Natural killer cell (primary cell): ENCODE results near the gene RBM44. TPM values are rescaled to one million over a fixed set of nuclear protein-coding genes. Genes with fewer than 3 reads are reported as not detected.
A peak's percentile ranks its signal among the peaks of the same experiment; 100 is the strongest.

Experiments used
- ATAC-seq, 3 donors: fragments of 150-1000 bp in 2 of 3; fragments of 200-7000 bp in 1 of 3; cut with Tn5 transposase; 1 replicate in 1 of 3; 2 replicates in 2 of 3; pipeline ENCODE4 v1.10.0; 2021; ENCODE audit warnings: mild to moderate bottlenecking in 2 of 3, moderate library complexity in 2 of 3
- DNase-seq, 2 donors: peaks; one replicate each; pipeline versions ENCODE4 v3.0.0 to v3.0.0-alpha.2; 2013 to 2021; ENCODE audit warnings: mixed read lengths in 1 of 2
- H3K27ac ChIP-seq: one replicate; pipeline ENCODE4 v1.5.1; 2013; ENCODE audit warnings: mild to moderate bottlenecking, low read length
- H3K27me3 ChIP-seq: one replicate; pipeline ENCODE4 v1.6.1; 2013; ENCODE audit warnings: low read length; ENCODE audit not compliant: control insufficient read depth, insufficient read depth
- H3K36me3 ChIP-seq: one replicate; pipeline ENCODE4 v1.6.1; 2013; ENCODE audit warnings: low read length; ENCODE audit not compliant: control insufficient read depth, insufficient read depth
- H3K4me1 ChIP-seq: one replicate; pipeline ENCODE4 v1.6.1; 2013; ENCODE audit warnings: low read length; ENCODE audit not compliant: control insufficient read depth, insufficient read depth
- H3K4me3 ChIP-seq: one replicate; pipeline ENCODE4 v1.5.1; 2013; ENCODE audit warnings: low read length
- H3K9me3 ChIP-seq: one replicate; pipeline ENCODE4 v1.6.1; 2013; ENCODE audit warnings: low read length; ENCODE audit not compliant: control insufficient read depth, insufficient read depth
- H3K27ac Mint-ChIP-seq, 2 donors: one replicate each; pipeline ENCODE4 v1.8.0; 2022; ENCODE audit warnings: mild to moderate bottlenecking in 2 of 2, mixed read lengths in 2 of 2, moderate library complexity in 1 of 2
- H3K27me3 Mint-ChIP-seq, 2 donors: one replicate each; pipeline ENCODE4 v1.8.0; 2022; ENCODE audit warnings: low read depth in 2 of 2, mixed read lengths in 2 of 2
- H3K36me3 Mint-ChIP-seq: one replicate; pipeline ENCODE4 v1.8.0; 2022; ENCODE audit warnings: mixed read lengths
- H3K4me1 Mint-ChIP-seq, 2 donors: one replicate each; pipeline ENCODE4 v1.8.0; 2022; ENCODE audit warnings: mixed read lengths in 2 of 2
- H3K4me3 Mint-ChIP-seq: one replicate; pipeline ENCODE4 v1.8.0; 2022; ENCODE audit warnings: mild to moderate bottlenecking, moderate library complexity, mixed read lengths
- H3K9me3 Mint-ChIP-seq, 2 donors: one replicate each; pipeline ENCODE4 v1.8.0; 2022; ENCODE audit warnings: mixed read lengths in 2 of 2
- WGBS: methylation state at CpG from one replicate; pipeline ENCODE4 v1.1.7; 2013; ENCODE audit warnings: missing lambda C conversion rate; ENCODE audit not compliant: insufficient coverage; 5-methylcytosine and 5-hydroxymethylcytosine counted together
- intact Hi-C: fragments of 100-400 bp; cut with micrococcal nuclease; formaldehyde crosslinking; loops from one replicate; pipeline ENCODE4 v1.14.2; 2022
- total RNA-seq, 4 donors: library from RNA; stranded (reverse); fragments of 120-200 nt in 1 of 4; gene quantifications; one replicate each; pipeline versions ENCODE4 v1.2.3 to v1.2.4, GENCODE V29; 2013 to 2022
- TF ChIP-seq, protein P1 (sequence below): fragments of 200-600 bp; IDR thresholded peaks from one replicate; pipeline ENCODE4 v1.8.0; 2022; ENCODE audit warnings: antibody characterized with exemption

Gene RBM44
- total RNA-seq, 3 donors from 2014 or later (not counting 1 experiment from before 2014, with no cell fraction given) = 1.8 to 5.0 (median 2.9) TPM

- no peak for ATAC-seq
- no peaks in the 10 kb centered on the region for H3K9me3 ChIP-seq
- no peak overlapping the region for H3K4me3 ChIP-seq
- no peak overlapping the region for H3K4me3 Mint-ChIP-seq
- H3K27me3 Mint-ChIP-seq = peaks cover 0 to 9% of the 10 kb centered on the region in 2 donors
- no peaks in the 10 kb centered on the region for H3K9me3 Mint-ChIP-seq
- 91% methylated on average over 19 of the region's 19 CpGs for WGBS
- no peaks in the 10 kb centered on the region for H3K27me3 ChIP-seq
- intact Hi-C loops = no loop called here
- H3K27ac Mint-ChIP-seq = no peak overlapping the region
- H3K36me3 Mint-ChIP-seq = no peaks in the 10 kb centered on the region
- H3K36me3 ChIP-seq = no peaks in the 10 kb centered on the region
- H3K27ac ChIP-seq = no peak overlapping the region
- peaks cover 21 to 37% of the 10 kb centered on the region in 2 donors for H3K4me1 Mint-ChIP-seq
- peaks cover 25% of the 10 kb centered on the region for H3K4me1 ChIP-seq
- TF ChIP-seq, protein P1, sequence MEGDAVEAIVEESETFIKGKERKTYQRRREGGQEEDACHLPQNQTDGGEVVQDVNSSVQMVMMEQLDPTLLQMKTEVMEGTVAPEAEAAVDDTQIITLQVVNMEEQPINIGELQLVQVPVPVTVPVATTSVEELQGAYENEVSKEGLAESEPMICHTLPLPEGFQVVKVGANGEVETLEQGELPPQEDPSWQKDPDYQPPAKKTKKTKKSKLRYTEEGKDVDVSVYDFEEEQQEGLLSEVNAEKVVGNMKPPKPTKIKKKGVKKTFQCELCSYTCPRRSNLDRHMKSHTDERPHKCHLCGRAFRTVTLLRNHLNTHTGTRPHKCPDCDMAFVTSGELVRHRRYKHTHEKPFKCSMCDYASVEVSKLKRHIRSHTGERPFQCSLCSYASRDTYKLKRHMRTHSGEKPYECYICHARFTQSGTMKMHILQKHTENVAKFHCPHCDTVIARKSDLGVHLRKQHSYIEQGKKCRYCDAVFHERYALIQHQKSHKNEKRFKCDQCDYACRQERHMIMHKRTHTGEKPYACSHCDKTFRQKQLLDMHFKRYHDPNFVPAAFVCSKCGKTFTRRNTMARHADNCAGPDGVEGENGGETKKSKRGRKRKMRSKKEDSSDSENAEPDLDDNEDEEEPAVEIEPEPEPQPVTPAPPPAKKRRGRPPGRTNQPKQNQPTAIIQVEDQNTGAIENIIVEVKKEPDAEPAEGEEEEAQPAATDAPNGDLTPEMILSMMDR = no peak
- no peak for DNase-seq
Observed at GRCh38 chr2:237872178-237872887, 73.8 kb downstream of the RBM44 start.

- 29% methylated on average over 11 of the region's 11 CpGs for WGBS
- TF ChIP-seq, protein P1 = no peak
- H3K9me3 ChIP-seq = no peaks in the 10 kb centered on the region
- peaks cover 0 to 9% of the 10 kb centered on the region in 2 donors for H3K27me3 Mint-ChIP-seq
- H3K27me3 ChIP-seq = no peaks in the 10 kb centered on the region
- no peaks in the 10 kb centered on the region for H3K36me3 Mint-ChIP-seq
- no peaks in the 10 kb centered on the region for H3K9me3 Mint-ChIP-seq
- peak in 2 of 3 donors; percentile 40 to 64 for ATAC-seq
- H3K4me1 ChIP-seq = peaks cover 25% of the 10 kb centered on the region
- no peak overlapping the region for H3K27ac ChIP-seq
- no peak overlapping the region for H3K4me3 Mint-ChIP-seq
- no peaks in the 10 kb centered on the region for H3K36me3 ChIP-seq
- intact Hi-C loops = no loop called here
- peaks cover 20 to 36% of the 10 kb centered on the region in 2 donors for H3K4me1 Mint-ChIP-seq
- H3K4me3 ChIP-seq = no peak overlapping the region
- H3K27ac Mint-ChIP-seq = peak overlapping the region in 1 of 2 donors; percentile 60
- peak; percentile 14 to 42 for DNase-seq
Observed at GRCh38 chr2:237873421-237873831, 74.8 kb downstream of the RBM44 start.

- Mint-ChIP-seq H3K27ac (no peak overlapping the region), H3K36me3 (no peaks in the 10 kb centered on the region), H3K4me3 (no peak overlapping the region), H3K9me3 (no peaks in the 10 kb centered on the region), H3K4me1 (peaks cover 14 to 30% of the 10 kb centered on the region in 2 donors), H3K27me3 (peaks cover 0 to 7% of the 10 kb centered on the region in 2 donors)
- ATAC-seq (no peak), DNase-seq (no peak)
- TF ChIP-seq, protein P1 = no peak
- Histone ChIP-seq H3K27ac (no peak overlapping the region), H3K4me3 (no peak overlapping the region), H3K27me3 (no peaks in the 10 kb centered on the region), H3K9me3 (no peaks in the 10 kb centered on the region), H3K36me3 (no peaks in the 10 kb centered on the region), H3K4me1 (peaks cover 19% of the 10 kb centered on the region)
- intact Hi-C loops = no loop called here
- WGBS = 94% methylated on average over 14 of the region's 14 CpGs
Observed at GRCh38 chr2:237873897-237874551, 75.4 kb downstream of the RBM44 start.
